Measurements from ENCODE around the gene ARNT2. TPM values are rescaled to one million over a fixed set of nuclear protein-coding genes. Genes with fewer than 3 reads are reported as not detected.
"Not testable (repeated sequence)": the region's sequence is repeated elsewhere in the genome, so short reads cannot be mapped to it uniquely, and the experiment has no call there.

ARNT2 gene
- total RNA-seq, 4 donors from 2014 or later, result 5.1 to 8.8 (median 6.8) TPM

DNA sequence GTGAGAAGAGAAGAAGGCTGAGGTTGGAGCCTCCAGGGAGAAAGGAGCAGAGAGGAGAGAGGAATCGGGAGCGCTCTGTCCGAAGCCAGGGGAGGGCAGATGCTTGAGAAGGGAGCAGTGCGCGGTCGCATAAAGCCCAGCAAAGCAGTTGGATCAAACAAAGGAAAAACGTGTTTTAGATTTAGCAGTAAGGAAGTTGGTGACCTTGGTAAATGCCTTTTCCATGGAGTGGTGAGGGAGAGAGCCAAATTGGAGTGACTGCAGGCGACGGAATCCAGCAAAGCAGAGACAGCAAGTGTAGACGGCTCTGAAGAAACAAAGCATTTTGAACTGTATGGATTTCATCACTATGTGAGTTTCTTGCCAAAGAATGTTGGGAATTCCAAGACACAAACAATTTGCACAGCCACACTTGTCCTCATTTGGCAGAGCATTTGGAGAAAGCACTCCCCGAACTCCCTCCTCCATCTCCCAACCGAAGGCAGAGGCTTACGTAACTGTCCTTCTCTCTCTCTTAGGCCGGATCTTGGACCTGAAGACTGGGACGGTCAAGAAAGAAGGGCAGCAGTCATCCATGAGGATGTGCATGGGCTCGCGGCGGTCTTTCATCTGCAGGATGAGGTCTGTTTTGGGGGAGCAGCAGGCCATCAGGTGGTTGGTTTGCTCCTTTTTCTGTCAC is 103.6 kb downstream of the ARNT2 start:
- Histone ChIP-seq H3K4me1 (peaks cover 0 to 14% (median 2%) of the 10 kb centered on the region in 4 donors), H3K27ac (no peak overlapping the region), H3K36me3 (peaks cover 0 to 19% (median 0%) of the 10 kb centered on the region in 3 donors), H3K27me3 (no peaks in the 10 kb centered on the region), H3K9me3 (peaks cover 0 to 6% (median 0%) of the 10 kb centered on the region in 4 donors), H3K4me3 (no peak overlapping the region)
- no peak for DNase-seq (ENCODE audit: low spot score in 2 of 2)
- TF ChIP-seq EP300 (IDR thresholded peaks at IDR 0.05), result peak in 1 of 2 donors; percentile 41
- no peak for TF ChIP-seq POLR2A (IDR thresholded peaks at IDR 0.05)
- TF ChIP-seq, protein P1, sequence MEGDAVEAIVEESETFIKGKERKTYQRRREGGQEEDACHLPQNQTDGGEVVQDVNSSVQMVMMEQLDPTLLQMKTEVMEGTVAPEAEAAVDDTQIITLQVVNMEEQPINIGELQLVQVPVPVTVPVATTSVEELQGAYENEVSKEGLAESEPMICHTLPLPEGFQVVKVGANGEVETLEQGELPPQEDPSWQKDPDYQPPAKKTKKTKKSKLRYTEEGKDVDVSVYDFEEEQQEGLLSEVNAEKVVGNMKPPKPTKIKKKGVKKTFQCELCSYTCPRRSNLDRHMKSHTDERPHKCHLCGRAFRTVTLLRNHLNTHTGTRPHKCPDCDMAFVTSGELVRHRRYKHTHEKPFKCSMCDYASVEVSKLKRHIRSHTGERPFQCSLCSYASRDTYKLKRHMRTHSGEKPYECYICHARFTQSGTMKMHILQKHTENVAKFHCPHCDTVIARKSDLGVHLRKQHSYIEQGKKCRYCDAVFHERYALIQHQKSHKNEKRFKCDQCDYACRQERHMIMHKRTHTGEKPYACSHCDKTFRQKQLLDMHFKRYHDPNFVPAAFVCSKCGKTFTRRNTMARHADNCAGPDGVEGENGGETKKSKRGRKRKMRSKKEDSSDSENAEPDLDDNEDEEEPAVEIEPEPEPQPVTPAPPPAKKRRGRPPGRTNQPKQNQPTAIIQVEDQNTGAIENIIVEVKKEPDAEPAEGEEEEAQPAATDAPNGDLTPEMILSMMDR (IDR thresholded peaks at IDR 0.05), result no peak
- WGBS, 2 donors, result 43 to 44% methylated on average over 18 of the region's 18 CpGs

DNA sequence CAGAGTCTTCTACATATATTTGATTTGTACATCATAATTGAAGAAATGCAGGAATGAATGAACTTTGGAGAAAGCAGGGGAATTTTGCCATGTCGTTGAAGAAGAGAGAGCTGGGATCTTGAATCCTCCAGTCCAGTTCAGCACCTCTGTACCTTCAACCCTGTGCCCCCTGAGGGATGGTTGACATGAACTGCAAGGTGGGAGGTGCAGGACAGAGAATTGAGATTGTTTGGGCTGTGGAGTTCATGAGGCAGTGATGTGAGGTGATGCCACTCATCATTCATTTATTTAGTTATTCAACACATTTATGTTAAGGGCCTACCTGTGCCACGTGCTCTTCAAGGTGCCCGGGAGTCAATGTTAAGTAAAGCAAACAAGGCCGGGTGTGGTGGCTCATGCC is 104.6 kb downstream of the ARNT2 start:
- H3K27ac ChIP-seq, result no peak overlapping the region
- H3K36me3 ChIP-seq, result peaks cover 0 to 15% (median 0%) of the 10 kb centered on the region in 3 donors
- WGBS, 2 donors, result 83 to 84% methylated on average over 4 of the region's 4 CpGs
- H3K4me1 ChIP-seq, result peaks cover 0 to 15% (median 2%) of the 10 kb centered on the region in 4 donors
- TF ChIP-seq, protein P1 (IDR thresholded peaks at IDR 0.05), result no peak
- TF ChIP-seq POLR2A (IDR thresholded peaks at IDR 0.05) (no peak), EP300 (IDR thresholded peaks at IDR 0.05) (no peak)
- no peak for DNase-seq (ENCODE audit: low spot score in 2 of 2)
- no peaks in the 10 kb centered on the region for H3K27me3 ChIP-seq
- H3K4me3 ChIP-seq, result no peak overlapping the region
- peaks cover 0 to 6% (median 0%) of the 10 kb centered on the region in 4 donors for H3K9me3 ChIP-seq

DNA sequence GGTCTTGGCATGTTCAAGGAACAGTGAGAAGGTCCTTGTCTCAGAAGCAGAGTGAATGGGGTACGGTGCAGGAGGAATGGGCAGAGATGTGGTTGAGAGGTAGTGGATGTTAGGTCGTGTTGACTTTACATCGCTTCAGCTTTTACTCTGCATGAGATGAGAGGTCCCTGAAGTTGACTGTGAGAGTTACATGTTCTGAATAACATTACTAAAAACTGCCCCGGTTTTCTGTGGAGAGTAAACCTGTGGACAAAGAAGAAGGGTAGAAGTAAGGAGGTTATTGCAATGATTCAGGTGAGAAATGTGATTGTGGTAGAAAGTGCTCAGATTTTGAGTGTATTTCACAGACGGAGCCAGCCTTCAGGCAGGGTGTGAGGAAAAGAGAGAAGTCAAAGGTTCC is 105.6 kb downstream of the ARNT2 start:
- 89 to 94% methylated on average over 5 of the region's 5 CpGs for WGBS, 2 donors

DNA sequence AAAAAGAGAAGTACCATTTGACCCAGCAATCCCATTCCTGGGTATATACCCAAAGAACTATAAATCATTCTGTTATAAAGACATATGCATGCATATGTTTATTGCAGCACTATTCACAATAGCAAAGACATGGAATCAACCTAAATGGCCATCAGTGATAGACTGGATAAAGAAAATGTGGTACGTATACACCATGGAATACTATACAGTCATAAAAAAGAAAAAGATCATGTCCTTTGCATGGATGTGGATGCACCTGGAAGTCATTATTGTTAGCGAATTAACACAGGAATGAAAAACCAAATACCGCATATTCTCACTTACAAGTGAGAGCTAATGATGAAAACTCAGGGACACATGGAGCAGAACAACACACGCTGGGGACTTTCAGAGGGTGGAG is 106.8 kb downstream of the ARNT2 start:
- H3K27me3 ChIP-seq; H3K27ac ChIP-seq; DNase-seq (ENCODE audit: low spot score in 2 of 2); H3K4me3 ChIP-seq; H3K9me3 ChIP-seq: not testable (repeated sequence)
- peaks cover 0 to 15% (median 2%) of the 10 kb centered on the region in 4 donors for H3K4me1 ChIP-seq
- WGBS, 2 donors, result 95 to 97% methylated on average over 4 of the region's 4 CpGs
- peaks cover 0 to 31% (median 0%) of the 10 kb centered on the region in 3 donors for H3K36me3 ChIP-seq

More for the DNA sequence above, 105.6 kb downstream of the ARNT2 start:
- Histone ChIP-seq H3K36me3 (peaks cover 0 to 22% (median 0%) of the 10 kb centered on the region in 3 donors), H3K9me3 (peaks cover 0 to 4% (median 0%) of the 10 kb centered on the region in 4 donors), H3K4me1 (peaks cover 0 to 15% (median 2%) of the 10 kb centered on the region in 4 donors), H3K27ac (no peak overlapping the region), H3K27me3 (no peaks in the 10 kb centered on the region), H3K4me3 (no peak overlapping the region)
- TF ChIP-seq EP300 (IDR thresholded peaks at IDR 0.05) (no peak), POLR2A (IDR thresholded peaks at IDR 0.05) (no peak)
- TF ChIP-seq, protein P1 (IDR thresholded peaks at IDR 0.05), result no peak
- no peak for DNase-seq (ENCODE audit: low spot score in 2 of 2)

DNA sequence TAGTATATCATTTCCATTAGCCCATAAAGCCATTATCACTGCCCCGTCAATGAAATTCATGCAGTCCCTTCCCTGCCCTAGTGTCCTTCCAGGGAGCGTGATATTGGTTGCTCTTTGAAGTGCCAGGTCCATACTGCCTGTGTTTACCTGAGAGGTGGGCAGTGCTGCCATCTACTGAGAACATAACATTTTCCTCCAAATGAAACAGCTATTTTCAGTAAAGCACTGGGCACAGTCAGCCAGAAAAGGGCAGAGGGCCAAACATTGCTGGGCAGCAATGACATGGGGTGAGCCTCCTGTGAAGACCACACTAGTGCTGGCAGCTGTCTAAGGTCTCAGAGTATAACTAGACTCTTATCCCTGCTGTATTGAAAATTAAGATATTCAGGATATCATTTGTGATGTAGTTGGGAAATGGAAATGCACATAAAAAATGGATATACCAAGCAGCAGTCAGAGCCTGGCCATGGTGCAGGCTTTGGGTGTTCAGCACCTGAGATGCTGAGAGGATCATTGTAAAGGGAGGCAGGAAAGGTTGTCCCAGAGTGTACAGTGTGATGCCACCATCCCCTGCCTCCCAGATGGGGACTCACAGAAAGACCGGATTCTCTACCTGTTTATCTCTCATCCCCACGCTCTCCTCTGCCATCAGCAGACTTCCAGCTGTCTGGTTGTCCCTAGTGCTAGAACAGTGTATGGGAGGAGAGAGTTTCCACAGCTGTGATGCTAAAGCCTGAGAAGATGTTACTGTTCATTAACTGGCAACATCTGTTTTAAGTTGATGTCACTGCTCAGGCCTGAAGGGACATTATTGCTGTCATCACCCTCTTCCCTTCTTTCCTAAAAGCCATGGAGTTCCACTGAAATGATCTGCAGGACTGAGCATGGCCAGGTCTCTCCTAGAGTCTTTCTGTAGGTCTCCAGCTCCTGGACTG is 108.8 kb downstream of the ARNT2 start:
- H3K9me3 ChIP-seq, result peaks cover 0 to 17% (median 7%) of the 10 kb centered on the region in 4 donors
- H3K36me3 ChIP-seq, result peaks cover 0 to 41% (median 0%) of the 10 kb centered on the region in 3 donors
- 87 to 97% methylated on average over 4 of the region's 4 CpGs for WGBS, 2 donors
- H3K4me3 ChIP-seq, result no peak overlapping the region
- TF ChIP-seq POLR2A (IDR thresholded peaks at IDR 0.05) (no peak), EP300 (IDR thresholded peaks at IDR 0.05) (peak in 1 of 2 donors; percentile 44)
- DNase-seq (ENCODE audit: low spot score in 2 of 2), result no peak
- H3K4me1 ChIP-seq, result peaks cover 0 to 6% (median 0%) of the 10 kb centered on the region in 4 donors
- H3K27me3 ChIP-seq, result no peaks in the 10 kb centered on the region
- peak overlapping the region in 2 of 4 donors; percentile 67 to 70 for H3K27ac ChIP-seq
